Neural crest cell (in vitro differentiated cells): Measurements from ENCODE around the gene THSD1. TPM values are rescaled to one million over a fixed set of nuclear protein-coding genes. Genes with fewer than 3 reads are reported as not detected.

Experiments used
- total RNA-seq: library from RNA; stranded (reverse); gene quantifications from 2 replicates; pipeline ENCODE4 v1.2.1, GENCODE V29; 2021

THSD1 gene
- total RNA-seq, 1 donor from 2014 or later, result 0.75 TPM

Other genes with a start within 250 kb of the THSD1 start
- 26.6 and 27.5 TPM in 2 replicates for gene NEK3, start 246.6 kb downstream of the THSD1 start, total RNA-seq
- 33.6 and 37.1 TPM in 2 replicates for gene VPS36, start 44.5 kb upstream of the THSD1 start, total RNA-seq
- 119 and 127 TPM in 2 replicates for gene CKAP2, start 49.3 kb upstream of the THSD1 start, total RNA-seq
- 13.8 and 14.3 TPM in 2 replicates for gene HNRNPA1L2, start 236.3 kb upstream of the THSD1 start, total RNA-seq
- gene SUGT1, start 246.7 kb upstream of the THSD1 start, total RNA-seq, result 74.0 and 75.2 TPM in 2 replicates